HepG2 (cell line): ENCODE results near the gene CBX2. TPM values are rescaled to one million over a fixed set of nuclear protein-coding genes. Genes with fewer than 3 reads are reported as not detected.

Experiments used
- AKAP8 ChIP-seq: sonication (generic); formaldehyde crosslinking; IDR thresholded peaks from 2 replicates; pipeline ENCODE4 v1.5.1; 2020; ENCODE audit warnings: mild to moderate bottlenecking, missing genetic modification reagents
- ASH2L ChIP-seq: fragments of 300-600, 200-600 bp; sonication (generic); IDR thresholded peaks from 2 replicates; pipeline ENCODE4 v1.7.0; 2017; ENCODE audit warnings: low read depth, mild to moderate bottlenecking, moderate library complexity, mixed read lengths, low read length; ENCODE audit not compliant: insufficient read length
- CEBPB ChIP-seq: IDR thresholded peaks from 2 replicates; pipeline ENCODE4 v1.6.1; 2011; ENCODE audit warnings: low read depth, low read length, improper control_type of control experiment, borderline replicate concordance
- GABPA ChIP-seq, 2 experiments: IDR thresholded peaks; 2 replicates each; pipeline ENCODE4 v1.6.1; 2011 to 2016; ENCODE audit warnings: low read depth in 2 of 2, low read length in 1 of 2, missing biosample characterization in 1 of 2, missing genetic modification characterization in 1 of 2
- GFI1 ChIP-seq: sonication (generic); formaldehyde crosslinking; IDR thresholded peaks from 2 replicates; pipeline ENCODE4 v1.5.0; 2020; ENCODE audit warnings: missing genetic modification reagents, mild to moderate bottlenecking, borderline replicate concordance
- GTF2F1 ChIP-seq: fragments of 150-350 bp; IDR thresholded peaks from 2 replicates; pipeline ENCODE4 v1.6.1; 2014; ENCODE audit warnings: low read length
- HNF4A ChIP-seq: sonication (generic); formaldehyde crosslinking; IDR thresholded peaks from 2 replicates; pipeline ENCODE4 v1.4.0; 2020; ENCODE audit warnings: missing genetic modification reagents
- HNRNPUL1 ChIP-seq: fragments of 200-400 bp; formaldehyde crosslinking; IDR thresholded peaks from 2 replicates; pipeline ENCODE4 v1.6.1; 2017; ENCODE audit warnings: low read depth, mild to moderate bottlenecking, low read length, moderate library complexity
- MAFG ChIP-seq: sonication (generic); formaldehyde crosslinking; IDR thresholded peaks from 2 replicates; pipeline ENCODE4 v1.5.1; 2020; ENCODE audit warnings: mild to moderate bottlenecking, missing genetic modification reagents
- MBD4 ChIP-seq: IDR thresholded peaks from 2 replicates; pipeline ENCODE4 v1.6.1; 2012; ENCODE audit warnings: low read length, inconsistent platforms, borderline replicate concordance
- NONO ChIP-seq, 2 experiments: fragments of 450-650 bp in 1 of 2; sonication (generic) in 1 of 2; formaldehyde crosslinking in 1 of 2; IDR thresholded peaks in 1 of 2; conservative IDR thresholded peaks in 1 of 2; 2 replicates each; pipeline versions ENCODE4 v1.6.1 to v1.8.0; 2017 to 2022; ENCODE audit warnings: mild to moderate bottlenecking in 1 of 2, missing genetic modification reagents in 1 of 2, moderate library complexity in 1 of 2
- POLR2AphosphoS5 ChIP-seq: IDR thresholded peaks from 2 replicates; pipeline ENCODE4 v1.6.1; 2012; ENCODE audit warnings: low read depth, low read length
- SIN3A ChIP-seq: IDR thresholded peaks from 2 replicates; pipeline ENCODE4 v1.6.1; 2011; ENCODE audit warnings: low read depth, mild to moderate bottlenecking, control low read depth, low read length, borderline replicate concordance
- ZNF878 ChIP-seq: sonication (generic); formaldehyde crosslinking; IDR thresholded peaks from 2 replicates; pipeline ENCODE4 v1.8.1; 2023; ENCODE audit warnings: mild to moderate bottlenecking, missing genetic modification reagents, moderate library complexity
- polyA plus RNA-seq, 8 experiments: library from polyadenylated mRNA; depleted of rRNA in 3 of 8; stranded (reverse) in 7 of 8; unstranded in 1 of 8; fragments of >200 nt; fragmentation: Illumina TruSeq in 4 of 8; extraction: Trizol in 4 of 8; gene quantifications; 2 replicates each; pipeline versions ENCODE4 v1.2.1 to v1.2.3, GENCODE V29; 2011 to 2016; ENCODE audit warnings: low read depth in 4 of 8, missing spikeins in 1 of 8, mixed read lengths in 1 of 8; ENCODE audit not compliant: insufficient read depth in 1 of 8
- total RNA-seq, 5 experiments: library from RNA; depleted of rRNA; stranded (reverse); fragments of >200 nt; fragmentation: Illumina TruSeq; extraction: Trizol; gene quantifications; 2 replicates each; pipeline ENCODE4 v1.2.3, GENCODE V29; 2016; ENCODE audit warnings: low read depth in 1 of 5
- TF ChIP-seq, protein P1 (sequence below): sonication (generic); formaldehyde crosslinking; IDR thresholded peaks from 2 replicates; pipeline ENCODE4 v1.4.0; 2020; ENCODE audit warnings: mild to moderate bottlenecking, missing genetic modification reagents
- TF ChIP-seq, protein P2 (sequence below): sonication (generic); formaldehyde crosslinking; IDR thresholded peaks from 2 replicates; pipeline ENCODE4 v1.4.0; 2020; ENCODE audit warnings: missing genetic modification reagents, borderline replicate concordance
- TF ChIP-seq, protein P3 (sequence below): sonication (generic); formaldehyde crosslinking; IDR thresholded peaks from 2 replicates; pipeline ENCODE4 v1.8.0; 2022; ENCODE audit warnings: mild to moderate bottlenecking, missing genetic modification reagents
- TF ChIP-seq, protein P4 (sequence below): sonication (generic); formaldehyde crosslinking; IDR thresholded peaks from 2 replicates; pipeline ENCODE4 v1.9.0; 2022; ENCODE audit warnings: low read depth, missing genetic modification reagents

CBX2 gene
- total and polyA plus RNA-seq, 2 of the 13 experiments (the other 11 are each of a cell fraction or from before 2014, with no cell fraction given) = 14.5 to 31.1 TPM

DNA sequence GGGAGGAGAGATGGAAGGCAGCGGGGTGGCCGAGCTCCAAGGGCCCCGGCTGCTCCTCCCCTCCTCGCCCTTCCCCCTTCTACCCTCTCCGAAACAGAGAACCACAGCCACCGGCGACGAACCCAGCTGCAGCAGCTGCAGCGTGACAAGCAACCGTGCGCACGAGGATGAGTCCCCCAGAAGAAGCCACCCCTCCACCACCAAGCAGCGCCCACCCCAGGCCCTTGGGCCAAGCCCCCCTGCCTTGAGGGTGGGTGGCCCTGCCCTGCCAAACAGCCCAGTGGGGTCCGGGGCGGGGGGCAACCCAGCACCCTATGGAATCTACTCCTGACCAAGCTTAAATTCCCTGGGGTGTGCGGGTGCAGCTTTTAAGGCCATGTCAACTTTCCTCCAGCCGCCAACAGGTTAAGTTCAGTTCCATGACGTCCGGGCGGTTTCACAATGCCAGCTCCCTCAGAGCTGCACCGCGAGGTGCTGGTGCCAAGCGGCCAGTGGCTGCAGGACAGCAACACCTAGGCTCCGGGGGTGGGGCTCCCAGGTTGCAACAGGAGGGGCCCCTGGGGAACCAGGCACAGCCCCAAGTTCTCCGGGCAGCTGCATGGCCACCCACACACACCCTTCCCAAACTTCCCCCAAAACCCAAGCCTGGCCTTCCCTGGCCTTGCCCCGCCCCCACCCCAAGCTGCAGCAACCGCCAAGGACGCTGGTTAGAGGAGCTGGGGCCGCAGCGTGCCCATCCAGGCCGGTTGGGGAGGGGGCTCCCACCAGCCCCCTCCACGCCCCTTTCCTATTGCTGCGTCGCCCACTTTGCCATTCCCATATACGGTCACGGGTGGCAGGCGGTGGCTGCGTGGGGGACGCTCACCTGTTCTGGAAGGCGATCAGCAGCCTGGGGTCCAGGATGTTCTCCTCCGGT, 59.3 kb downstream of the CBX2 start (continued):
- peak; percentile 62 for TF ChIP-seq GFI1 (CRISPR knock-in tag)
- TF ChIP-seq SIN3A = peak; percentile 80; the same call in 1 of the 2 replicates
- TF ChIP-seq HNRNPUL1 = no peak
- no peak for TF ChIP-seq MAFG (CRISPR knock-in tag)
- TF ChIP-seq ZNF878 (CRISPR knock-in tag) = peak; percentile 77
- no peak for TF ChIP-seq GABPA (IDR thresholded peaks at IDR 0.05; ENCODE audit: low read depth, low read length)
- no peak for TF ChIP-seq GABPA (CRISPR knock-in tag; IDR thresholded peaks at IDR 0.05; ENCODE audit: low read depth)
- TF ChIP-seq NONO (IDR thresholded peaks at IDR 0.05) = no peak
- TF ChIP-seq NONO (CRISPR knock-in tag; conservative IDR thresholded peaks at IDR 0.05) = peak; percentile 48; the same call in 1 of the 2 replicates
- TF ChIP-seq, protein P1, sequence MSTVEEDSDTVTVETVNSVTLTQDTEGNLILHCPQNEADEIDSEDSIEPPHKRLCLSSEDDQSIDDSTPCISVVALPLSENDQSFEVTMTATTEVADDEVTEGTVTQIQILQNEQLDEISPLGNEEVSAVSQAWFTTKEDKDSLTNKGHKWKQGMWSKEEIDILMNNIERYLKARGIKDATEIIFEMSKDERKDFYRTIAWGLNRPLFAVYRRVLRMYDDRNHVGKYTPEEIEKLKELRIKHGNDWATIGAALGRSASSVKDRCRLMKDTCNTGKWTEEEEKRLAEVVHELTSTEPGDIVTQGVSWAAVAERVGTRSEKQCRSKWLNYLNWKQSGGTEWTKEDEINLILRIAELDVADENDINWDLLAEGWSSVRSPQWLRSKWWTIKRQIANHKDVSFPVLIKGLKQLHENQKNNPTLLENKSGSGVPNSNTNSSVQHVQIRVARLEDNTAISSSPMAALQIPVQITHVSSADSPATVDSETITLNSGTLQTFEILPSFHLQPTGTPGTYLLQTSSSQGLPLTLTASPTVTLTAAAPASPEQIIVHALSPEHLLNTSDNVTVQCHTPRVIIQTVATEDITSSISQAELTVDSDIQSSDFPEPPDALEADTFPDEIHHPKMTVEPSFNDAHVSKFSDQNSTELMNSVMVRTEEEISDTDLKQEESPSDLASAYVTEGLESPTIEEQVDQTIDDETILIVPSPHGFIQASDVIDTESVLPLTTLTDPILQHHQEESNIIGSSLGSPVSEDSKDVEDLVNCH (CRISPR knock-in tag) = no peak
- no peak; the same call in 1 of the 2 replicates for TF ChIP-seq HNF4A (CRISPR knock-in tag)
- no peak for TF ChIP-seq GTF2F1
- TF ChIP-seq MBD4 = no peak
- TF ChIP-seq ASH2L = no peak
- peak; percentile 98 for TF ChIP-seq CEBPB
- TF ChIP-seq, protein P2, sequence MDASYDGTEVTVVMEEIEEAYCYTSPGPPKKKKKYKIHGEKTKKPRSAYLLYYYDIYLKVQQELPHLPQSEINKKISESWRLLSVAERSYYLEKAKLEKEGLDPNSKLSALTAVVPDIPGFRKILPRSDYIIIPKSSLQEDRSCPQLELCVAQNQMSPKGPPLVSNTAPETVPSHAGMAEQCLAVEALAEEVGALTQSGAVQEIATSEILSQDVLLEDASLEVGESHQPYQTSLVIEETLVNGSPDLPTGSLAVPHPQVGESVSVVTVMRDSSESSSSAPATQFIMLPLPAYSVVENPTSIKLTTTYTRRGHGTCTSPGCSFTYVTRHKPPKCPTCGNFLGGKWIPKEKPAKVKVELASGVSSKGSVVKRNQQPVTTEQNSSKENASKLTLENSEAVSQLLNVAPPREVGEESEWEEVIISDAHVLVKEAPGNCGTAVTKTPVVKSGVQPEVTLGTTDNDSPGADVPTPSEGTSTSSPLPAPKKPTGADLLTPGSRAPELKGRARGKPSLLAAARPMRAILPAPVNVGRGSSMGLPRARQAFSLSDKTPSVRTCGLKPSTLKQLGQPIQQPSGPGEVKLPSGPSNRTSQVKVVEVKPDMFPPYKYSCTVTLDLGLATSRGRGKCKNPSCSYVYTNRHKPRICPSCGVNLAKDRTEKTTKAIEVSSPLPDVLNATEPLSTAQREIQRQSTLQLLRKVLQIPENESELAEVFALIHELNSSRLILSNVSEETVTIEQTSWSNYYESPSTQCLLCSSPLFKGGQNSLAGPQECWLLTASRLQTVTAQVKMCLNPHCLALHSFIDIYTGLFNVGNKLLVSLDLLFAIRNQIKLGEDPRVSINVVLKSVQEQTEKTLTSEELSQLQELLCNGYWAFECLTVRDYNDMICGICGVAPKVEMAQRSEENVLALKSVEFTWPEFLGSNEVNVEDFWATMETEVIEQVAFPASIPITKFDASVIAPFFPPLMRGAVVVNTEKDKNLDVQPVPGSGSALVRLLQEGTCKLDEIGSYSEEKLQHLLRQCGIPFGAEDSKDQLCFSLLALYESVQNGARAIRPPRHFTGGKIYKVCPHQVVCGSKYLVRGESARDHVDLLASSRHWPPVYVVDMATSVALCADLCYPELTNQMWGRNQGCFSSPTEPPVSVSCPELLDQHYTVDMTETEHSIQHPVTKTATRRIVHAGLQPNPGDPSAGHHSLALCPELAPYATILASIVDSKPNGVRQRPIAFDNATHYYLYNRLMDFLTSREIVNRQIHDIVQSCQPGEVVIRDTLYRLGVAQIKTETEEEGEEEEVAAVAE (CRISPR knock-in tag) = no peak
- TF ChIP-seq POLR2AphosphoS5 = 0 out of 2 replicates have a peak, but pooled peaks have one; percentile 26
- TF ChIP-seq, protein P3, sequence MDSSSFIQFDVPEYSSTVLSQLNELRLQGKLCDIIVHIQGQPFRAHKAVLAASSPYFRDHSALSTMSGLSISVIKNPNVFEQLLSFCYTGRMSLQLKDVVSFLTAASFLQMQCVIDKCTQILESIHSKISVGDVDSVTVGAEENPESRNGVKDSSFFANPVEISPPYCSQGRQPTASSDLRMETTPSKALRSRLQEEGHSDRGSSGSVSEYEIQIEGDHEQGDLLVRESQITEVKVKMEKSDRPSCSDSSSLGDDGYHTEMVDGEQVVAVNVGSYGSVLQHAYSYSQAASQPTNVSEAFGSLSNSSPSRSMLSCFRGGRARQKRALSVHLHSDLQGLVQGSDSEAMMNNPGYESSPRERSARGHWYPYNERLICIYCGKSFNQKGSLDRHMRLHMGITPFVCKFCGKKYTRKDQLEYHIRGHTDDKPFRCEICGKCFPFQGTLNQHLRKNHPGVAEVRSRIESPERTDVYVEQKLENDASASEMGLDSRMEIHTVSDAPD (CRISPR knock-in tag) = no peak
- TF ChIP-seq, protein P4, sequence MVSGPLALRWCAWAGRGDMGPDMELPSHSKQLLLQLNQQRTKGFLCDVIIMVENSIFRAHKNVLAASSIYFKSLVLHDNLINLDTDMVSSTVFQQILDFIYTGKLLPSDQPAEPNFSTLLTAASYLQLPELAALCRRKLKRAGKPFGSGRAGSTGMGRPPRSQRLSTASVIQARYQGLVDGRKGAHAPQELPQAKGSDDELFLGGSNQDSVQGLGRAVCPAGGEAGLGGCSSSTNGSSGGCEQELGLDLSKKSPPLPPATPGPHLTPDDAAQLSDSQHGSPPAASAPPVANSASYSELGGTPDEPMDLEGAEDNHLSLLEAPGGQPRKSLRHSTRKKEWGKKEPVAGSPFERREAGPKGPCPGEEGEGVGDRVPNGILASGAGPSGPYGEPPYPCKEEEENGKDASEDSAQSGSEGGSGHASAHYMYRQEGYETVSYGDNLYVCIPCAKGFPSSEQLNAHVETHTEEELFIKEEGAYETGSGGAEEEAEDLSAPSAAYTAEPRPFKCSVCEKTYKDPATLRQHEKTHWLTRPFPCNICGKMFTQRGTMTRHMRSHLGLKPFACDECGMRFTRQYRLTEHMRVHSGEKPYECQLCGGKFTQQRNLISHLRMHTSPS (CRISPR knock-in tag) = peak; percentile 79
- TF ChIP-seq AKAP8 (CRISPR knock-in tag) = no peak; the same call in 1 of the 2 replicates
